WERI-Rb-1 (cell line): ENCODE data around the gene TRERF1.

Experiments used
- DNase-seq: peaks from one replicate; pipeline ENCODE4 v3.0.0-alpha.2; 2020
- H3K27ac ChIP-seq: fragments of 250-450 bp; sonication (Bioruptor Pico); 2 replicates; pipeline ENCODE4 v1.5.1; 2020; ENCODE audit warnings: mild to moderate bottlenecking, moderate library complexity
- H3K27me3 ChIP-seq: fragments of 250-450 bp; sonication (Bioruptor Pico); 2 replicates; pipeline ENCODE4 v1.5.1; 2021; ENCODE audit warnings: mild to moderate bottlenecking, low read depth, moderate library complexity; ENCODE audit not compliant: insufficient read depth, severe bottlenecking
- H3K36me3 ChIP-seq: fragments of 250-450 bp; sonication (Bioruptor Pico); 2 replicates; pipeline ENCODE4 v1.5.1; 2020; ENCODE audit warnings: mild to moderate bottlenecking, moderate library complexity
- H3K4me3 ChIP-seq: 2 replicates; pipeline ENCODE4 v1.5.1; 2011; ENCODE audit warnings: low read depth, mild to moderate bottlenecking, control low read depth, low read length
- H3K9me3 ChIP-seq: fragments of 250-450 bp; sonication (Bioruptor Pico); 2 replicates; pipeline ENCODE4 v1.5.1; 2021; ENCODE audit warnings: mild to moderate bottlenecking, moderate library complexity; ENCODE audit not compliant: severe bottlenecking
- CTCF ChIP-seq: IDR thresholded peaks from 2 replicates; pipeline ENCODE4 v1.5.1; 2011; ENCODE audit warnings: low read depth, mild to moderate bottlenecking, control low read depth, inconsistent platforms, low read length

Gene TRERF1

GRCh38 chr6:42375007-42375635 lies 76.6 kb downstream of the TRERF1 start:
- no peaks in the 10 kb centered on the region for H3K27me3 ChIP-seq
- H3K4me3 ChIP-seq, result no peak overlapping the region
- no peak for DNase-seq
- TF ChIP-seq CTCF, result no peak
- no peaks in the 10 kb centered on the region for H3K9me3 ChIP-seq
- no peaks in the 10 kb centered on the region for H3K36me3 ChIP-seq
- no peak overlapping the region for H3K27ac ChIP-seq

GRCh38 chr6:42374018-42374669 lies 77.6 kb downstream of the TRERF1 start:
- Histone ChIP-seq H3K27me3 (no peaks in the 10 kb centered on the region), H3K27ac (no peak overlapping the region), H3K4me3 (no peak overlapping the region), H3K36me3 (no peaks in the 10 kb centered on the region), H3K9me3 (no peaks in the 10 kb centered on the region)
- no peak for DNase-seq
- no peak for TF ChIP-seq CTCF

- DNase-seq, result no peak
Observed at GRCh38 chr6:42372699-42373098, 79.0 kb downstream of the TRERF1 start.

GRCh38 chr6:42370323-42370985 lies 81.3 kb downstream of the TRERF1 start:
- Histone ChIP-seq H3K36me3 (no peaks in the 10 kb centered on the region), H3K9me3 (no peaks in the 10 kb centered on the region), H3K27me3 (no peaks in the 10 kb centered on the region), H3K27ac (no peak overlapping the region), H3K4me3 (no peak overlapping the region)
- no peak for DNase-seq
- TF ChIP-seq CTCF, result no peak

More at GRCh38 chr6:42372699-42373098, 79.0 kb downstream of the TRERF1 start:
- Histone ChIP-seq H3K27ac (no peak overlapping the region), H3K36me3 (no peaks in the 10 kb centered on the region), H3K4me3 (no peak overlapping the region), H3K9me3 (no peaks in the 10 kb centered on the region), H3K27me3 (no peaks in the 10 kb centered on the region)
- no peak for TF ChIP-seq CTCF

- no peak for DNase-seq
- Histone ChIP-seq H3K4me3 (no peak overlapping the region), H3K36me3 (no peaks in the 10 kb centered on the region), H3K9me3 (no peaks in the 10 kb centered on the region), H3K27ac (no peak overlapping the region), H3K27me3 (no peaks in the 10 kb centered on the region)
- no peak for TF ChIP-seq CTCF
Observed at GRCh38 chr6:42369568-42369967, 82.2 kb downstream of the TRERF1 start.
